DOHH2 (cell line): ENCODE results near the gene BMP6.

Experiments used
- CTCF ChIP-seq: fragments of 200-600 bp; sonication (generic); IDR thresholded peaks from one replicate; pipeline ENCODE4 v1.5.1; 2014; ENCODE audit warnings: antibody characterized with exemption, mild to moderate bottlenecking, low read depth, low read length; ENCODE audit not compliant: poor library complexity, severe bottlenecking
- EZH2phosphoT487 ChIP-seq: fragments of 200-600 bp; sonication (generic); IDR thresholded peaks from 2 replicates; pipeline ENCODE4 v1.6.1; 2017; ENCODE audit warnings: borderline replicate concordance, mild to moderate bottlenecking, antibody characterized with exemption, low read length, moderate library complexity, mixed read lengths

DNA sequence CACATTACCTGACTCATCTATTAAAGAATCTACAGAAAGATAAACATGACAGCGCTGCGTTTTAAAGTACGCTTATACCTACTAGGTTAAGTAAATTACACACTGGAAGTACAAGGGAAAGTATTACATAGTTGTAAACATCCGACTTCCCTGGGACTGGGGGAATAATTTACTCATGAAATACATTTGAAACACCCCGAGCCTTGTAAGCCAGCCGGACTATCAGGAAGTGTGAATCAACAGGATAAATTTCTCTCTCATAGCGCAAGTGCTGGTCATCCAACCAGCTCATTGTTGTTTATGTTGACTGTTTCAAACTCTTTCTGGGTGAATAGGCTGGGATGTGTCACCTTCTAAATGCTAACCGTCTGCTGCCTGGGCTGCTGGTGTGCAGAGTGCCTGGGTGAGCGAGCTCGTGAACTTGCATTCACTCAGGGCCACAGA is 4.9 kb downstream of the BMP6 start:
- TF ChIP-seq CTCF: no peak
- TF ChIP-seq EZH2phosphoT487: no peak
